Measurements from ENCODE around the gene BGN.

Gene BGN

DNA sequence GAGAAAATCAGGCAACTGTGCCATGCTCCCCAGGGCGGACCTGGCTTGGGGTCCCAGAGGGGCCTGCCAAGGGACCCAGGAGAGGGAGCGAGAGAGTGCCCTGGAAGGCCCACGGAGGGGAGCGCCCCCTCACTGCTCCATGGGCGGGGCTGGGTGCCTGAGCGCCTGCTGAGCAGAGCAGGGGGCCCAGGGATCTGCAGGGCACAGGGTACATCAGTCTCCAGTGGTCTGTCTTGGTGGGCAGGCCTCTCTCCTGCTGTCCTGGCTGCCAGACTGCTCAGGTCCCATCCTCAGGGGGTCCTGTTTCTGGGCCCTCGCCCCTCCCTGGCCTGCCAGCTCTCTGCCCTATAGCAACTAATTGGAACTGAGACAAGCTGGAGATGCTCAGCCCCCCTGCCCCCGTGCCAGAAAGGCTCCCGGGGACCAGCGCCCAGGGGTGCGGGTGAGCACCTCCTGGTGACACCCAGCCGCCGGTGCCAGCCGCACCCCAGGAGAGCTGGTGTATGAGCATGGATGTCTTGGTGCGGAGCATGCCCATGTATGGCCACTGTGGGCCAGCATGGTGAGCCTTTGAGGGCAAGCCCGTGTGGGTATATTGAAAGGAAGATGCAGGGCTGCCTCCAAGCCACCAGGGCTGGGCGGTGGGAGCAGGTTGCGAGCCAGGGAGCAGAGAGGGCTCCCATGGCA is 1.3 kb downstream of the BGN start:
- TF ChIP-seq, protein P1, sequence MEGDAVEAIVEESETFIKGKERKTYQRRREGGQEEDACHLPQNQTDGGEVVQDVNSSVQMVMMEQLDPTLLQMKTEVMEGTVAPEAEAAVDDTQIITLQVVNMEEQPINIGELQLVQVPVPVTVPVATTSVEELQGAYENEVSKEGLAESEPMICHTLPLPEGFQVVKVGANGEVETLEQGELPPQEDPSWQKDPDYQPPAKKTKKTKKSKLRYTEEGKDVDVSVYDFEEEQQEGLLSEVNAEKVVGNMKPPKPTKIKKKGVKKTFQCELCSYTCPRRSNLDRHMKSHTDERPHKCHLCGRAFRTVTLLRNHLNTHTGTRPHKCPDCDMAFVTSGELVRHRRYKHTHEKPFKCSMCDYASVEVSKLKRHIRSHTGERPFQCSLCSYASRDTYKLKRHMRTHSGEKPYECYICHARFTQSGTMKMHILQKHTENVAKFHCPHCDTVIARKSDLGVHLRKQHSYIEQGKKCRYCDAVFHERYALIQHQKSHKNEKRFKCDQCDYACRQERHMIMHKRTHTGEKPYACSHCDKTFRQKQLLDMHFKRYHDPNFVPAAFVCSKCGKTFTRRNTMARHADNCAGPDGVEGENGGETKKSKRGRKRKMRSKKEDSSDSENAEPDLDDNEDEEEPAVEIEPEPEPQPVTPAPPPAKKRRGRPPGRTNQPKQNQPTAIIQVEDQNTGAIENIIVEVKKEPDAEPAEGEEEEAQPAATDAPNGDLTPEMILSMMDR (IDR thresholded peaks at IDR 0.05; ENCODE audit: insufficient read depth, low read length, poor library complexity, severe bottlenecking), result no peak
- TF ChIP-seq EZH2phosphoT487 (conservative IDR thresholded peaks at IDR 0.05; ENCODE audit: low read length), result no peak
- Histone ChIP-seq H3K4me3 (ENCODE audit: insufficient read depth, low read length, poor library complexity, severe bottlenecking) (no peak overlapping the region), H3K4me2 (ENCODE audit: low read depth, low read length, poor library complexity, severe bottlenecking) (no peak overlapping the region), H3K9me3 (ENCODE audit: insufficient read depth, low read length) (no peaks in the 10 kb centered on the region), H3K9ac (ENCODE audit: low read length) (no peak overlapping the region), H3K27ac (ENCODE audit: low read depth, low read length) (no peak overlapping the region), H3K79me2 (ENCODE audit: insufficient read depth, low read length) (no peaks in the 10 kb centered on the region), H3K27me3 (ENCODE audit: low read length) (no peaks in the 10 kb centered on the region), H3K9me2 (replicated peaks; ENCODE audit: insufficient read depth, low read length) (no peaks in the 10 kb centered on the region), H3K36me3 (ENCODE audit: low read length) (no peaks in the 10 kb centered on the region), H4K20me1 (ENCODE audit: low read depth, low read length) (no peaks in the 10 kb centered on the region), H3F3A (ENCODE audit: insufficient read depth) (no peaks in the 10 kb centered on the region), H2AFZ (ENCODE audit: low read depth, low read length, severe bottlenecking) (no peak overlapping the region)

DNA sequence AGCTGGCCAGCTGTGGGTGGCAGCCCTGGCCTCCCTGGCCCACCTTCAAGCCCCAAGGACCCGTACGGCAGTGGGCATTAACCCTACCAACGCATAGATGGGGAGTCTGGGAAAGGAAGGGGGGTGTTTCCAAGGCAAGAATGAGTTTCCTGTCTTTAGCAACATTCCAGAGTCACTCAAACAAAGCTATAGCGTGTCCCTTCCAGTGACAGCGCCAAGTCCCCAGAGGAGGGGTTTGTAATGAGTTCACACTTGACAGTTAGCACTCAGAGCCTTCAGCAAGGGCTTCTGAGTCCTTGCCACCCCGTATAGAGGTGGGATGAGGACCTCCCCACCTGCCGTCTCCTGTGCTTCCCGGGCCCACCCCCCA is 1.8 kb downstream of the BGN start:
- no peaks in the 10 kb centered on the region for H3K27me3 ChIP-seq (ENCODE audit: low read length)
- no peaks in the 10 kb centered on the region for H3K9me3 ChIP-seq (ENCODE audit: insufficient read depth, low read length)
- H3K36me3 ChIP-seq (ENCODE audit: low read length), result no peaks in the 10 kb centered on the region
- H3K9me2 ChIP-seq (replicated peaks; ENCODE audit: insufficient read depth, low read length), result no peaks in the 10 kb centered on the region
- no peak overlapping the region for H3K9ac ChIP-seq (ENCODE audit: low read length)
- H4K20me1 ChIP-seq (ENCODE audit: low read depth, low read length), result no peaks in the 10 kb centered on the region
- H3K79me2 ChIP-seq (ENCODE audit: insufficient read depth, low read length), result no peaks in the 10 kb centered on the region
- no peak overlapping the region for H3K4me3 ChIP-seq (ENCODE audit: insufficient read depth, low read length, poor library complexity, severe bottlenecking)
- no peaks in the 10 kb centered on the region for H3F3A ChIP-seq (ENCODE audit: insufficient read depth)
- TF ChIP-seq, protein P1 (IDR thresholded peaks at IDR 0.05; ENCODE audit: insufficient read depth, low read length, poor library complexity, severe bottlenecking), result no peak
- no peak overlapping the region for H3K4me2 ChIP-seq (ENCODE audit: low read depth, low read length, poor library complexity, severe bottlenecking)
- no peak overlapping the region for H3K27ac ChIP-seq (ENCODE audit: low read depth, low read length)
- H2AFZ ChIP-seq (ENCODE audit: low read depth, low read length, severe bottlenecking), result no peak overlapping the region

DNA sequence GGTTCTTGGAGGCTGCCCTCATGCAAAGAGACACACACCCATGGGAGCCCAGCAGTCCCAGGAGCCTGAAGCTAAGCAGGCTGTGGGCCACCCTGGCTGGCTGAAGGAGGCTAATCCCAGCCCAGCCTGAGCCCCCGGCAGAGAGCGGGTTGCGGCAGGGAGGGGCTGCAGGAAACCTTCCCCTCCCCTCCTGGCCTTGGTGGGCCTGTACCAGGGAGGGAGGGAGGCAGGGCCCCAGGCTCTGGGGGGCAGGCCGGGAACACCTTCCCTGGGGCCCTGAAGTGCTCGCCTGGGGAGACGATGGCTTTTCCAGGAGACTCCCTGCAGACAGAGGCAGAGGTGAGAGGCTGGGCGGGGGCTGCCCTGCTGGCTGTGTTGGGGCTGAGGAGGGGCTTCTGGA is 3.7 kb downstream of the BGN start:
- H3K27me3 ChIP-seq (ENCODE audit: low read length), result no peaks in the 10 kb centered on the region

More for the DNA sequence above, 3.7 kb downstream of the BGN start:
- H3K79me2 ChIP-seq (ENCODE audit: insufficient read depth, low read length), result no peaks in the 10 kb centered on the region
- H4K20me1 ChIP-seq (ENCODE audit: low read depth, low read length), result no peaks in the 10 kb centered on the region
- H3K9ac ChIP-seq (ENCODE audit: low read length), result no peak overlapping the region
- H3F3A ChIP-seq (ENCODE audit: insufficient read depth), result no peaks in the 10 kb centered on the region
- H2AFZ ChIP-seq (ENCODE audit: low read depth, low read length, severe bottlenecking), result no peak overlapping the region
- no peak overlapping the region for H3K4me3 ChIP-seq (ENCODE audit: insufficient read depth, low read length, poor library complexity, severe bottlenecking)
- no peak overlapping the region for H3K4me2 ChIP-seq (ENCODE audit: low read depth, low read length, poor library complexity, severe bottlenecking)
- no peak overlapping the region for H3K27ac ChIP-seq (ENCODE audit: low read depth, low read length)
- no peaks in the 10 kb centered on the region for H3K9me3 ChIP-seq (ENCODE audit: insufficient read depth, low read length)
- no peaks in the 10 kb centered on the region for H3K9me2 ChIP-seq (replicated peaks; ENCODE audit: insufficient read depth, low read length)
- H3K36me3 ChIP-seq (ENCODE audit: low read length), result no peaks in the 10 kb centered on the region
- TF ChIP-seq, protein P1 (IDR thresholded peaks at IDR 0.05; ENCODE audit: insufficient read depth, low read length, poor library complexity, severe bottlenecking), result no peak
- TF ChIP-seq EZH2phosphoT487 (conservative IDR thresholded peaks at IDR 0.05; ENCODE audit: low read length), result no peak

All from SU-DHL-6 (cell line).